Nephron (organoid): Measurements from ENCODE around the gene HORMAD2.

Experiments
- H3K27ac Mint-ChIP-seq, 3 experiments: 2 replicates each; pipeline ENCODE4 v1.8.0; 2020; ENCODE audit warnings: mixed read lengths in 3 of 3, mild to moderate bottlenecking in 2 of 3, moderate library complexity in 1 of 3
- H3K27me3 Mint-ChIP-seq: 2 replicates; pipeline ENCODE4 v1.8.0; 2021; ENCODE audit warnings: low read depth, mild to moderate bottlenecking, moderate library complexity, mixed read lengths
- H3K36me3 Mint-ChIP-seq: 2 replicates; pipeline ENCODE4 v1.8.0; 2020; ENCODE audit warnings: low read depth, mixed read lengths
- H3K4me1 Mint-ChIP-seq: 2 replicates; pipeline ENCODE4 v1.8.0; 2020; ENCODE audit warnings: mixed read lengths
- H3K4me3 Mint-ChIP-seq, 3 experiments: 2 replicates each; pipeline ENCODE4 v1.8.0; 2020; ENCODE audit warnings: mild to moderate bottlenecking in 3 of 3, mixed read lengths in 3 of 3, moderate library complexity in 2 of 3
- H3K9me3 Mint-ChIP-seq: 2 replicates; pipeline ENCODE4 v1.8.0; 2020; ENCODE audit warnings: mixed read lengths
- TF ChIP-seq, protein P1 (sequence below), 3 experiments: fragments of 200-600 bp; sonication (generic); IDR thresholded peaks; one replicate each; pipeline ENCODE4 v1.5.0; 2021; ENCODE audit warnings: antibody characterized with exemption in 3 of 3; ENCODE audit not compliant: unreplicated experiment in 3 of 3

HORMAD2 gene

DNA sequence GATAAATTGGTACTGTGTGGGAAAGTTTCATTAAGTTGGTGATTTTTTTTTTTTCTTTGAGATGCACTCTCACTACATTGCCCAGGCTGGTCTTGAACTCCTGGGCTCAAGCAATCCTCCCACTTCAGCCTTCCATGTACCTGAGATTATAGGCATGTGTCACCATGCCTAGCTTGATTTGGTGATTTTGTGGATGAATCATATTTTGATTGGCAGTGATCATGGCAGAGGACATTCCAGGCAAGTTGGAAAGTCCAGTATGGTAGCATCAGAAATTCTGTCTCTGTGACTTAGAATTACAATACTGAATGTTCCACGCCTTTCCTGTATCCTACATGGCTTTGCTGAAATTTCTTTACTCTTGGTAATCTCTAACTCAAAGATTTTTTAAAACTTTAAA, 49.4 kb downstream of the HORMAD2 start:
- H3K9me3 Mint-ChIP-seq, result no peaks in the 10 kb centered on the region

DNA sequence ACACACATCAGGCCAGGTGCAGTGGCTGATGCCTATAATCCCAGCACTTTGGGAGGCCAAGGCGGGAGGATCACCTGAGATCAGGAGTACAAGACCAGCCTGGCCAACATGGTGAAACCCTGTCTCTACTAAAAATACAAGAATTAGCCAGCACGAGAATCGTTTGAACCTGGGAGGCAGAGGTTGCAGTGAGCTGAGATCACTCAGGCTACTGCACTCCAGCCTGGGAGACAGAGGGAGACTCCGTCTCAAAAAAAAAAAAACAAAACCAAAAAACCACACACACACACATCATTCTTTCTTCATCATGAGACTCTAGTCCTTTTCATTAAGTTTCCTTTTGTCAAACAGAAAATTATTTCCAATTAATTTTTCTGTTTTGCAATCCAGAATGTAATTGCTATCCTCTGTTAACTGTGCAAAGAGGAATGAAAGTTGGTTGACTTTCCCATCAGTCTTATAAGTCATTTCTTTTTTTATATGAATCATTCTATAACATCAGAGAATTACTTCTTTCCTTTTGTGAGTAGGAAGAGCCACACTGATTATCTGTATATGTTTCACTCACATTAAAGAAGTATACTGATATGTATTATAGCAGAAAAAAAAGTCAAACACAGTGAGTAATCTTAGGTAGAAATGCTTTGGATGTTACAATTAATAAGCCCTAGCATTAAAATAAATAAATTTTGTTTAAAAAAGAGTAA, 52.2 kb downstream of the HORMAD2 start:
- TF ChIP-seq, protein P1, sequence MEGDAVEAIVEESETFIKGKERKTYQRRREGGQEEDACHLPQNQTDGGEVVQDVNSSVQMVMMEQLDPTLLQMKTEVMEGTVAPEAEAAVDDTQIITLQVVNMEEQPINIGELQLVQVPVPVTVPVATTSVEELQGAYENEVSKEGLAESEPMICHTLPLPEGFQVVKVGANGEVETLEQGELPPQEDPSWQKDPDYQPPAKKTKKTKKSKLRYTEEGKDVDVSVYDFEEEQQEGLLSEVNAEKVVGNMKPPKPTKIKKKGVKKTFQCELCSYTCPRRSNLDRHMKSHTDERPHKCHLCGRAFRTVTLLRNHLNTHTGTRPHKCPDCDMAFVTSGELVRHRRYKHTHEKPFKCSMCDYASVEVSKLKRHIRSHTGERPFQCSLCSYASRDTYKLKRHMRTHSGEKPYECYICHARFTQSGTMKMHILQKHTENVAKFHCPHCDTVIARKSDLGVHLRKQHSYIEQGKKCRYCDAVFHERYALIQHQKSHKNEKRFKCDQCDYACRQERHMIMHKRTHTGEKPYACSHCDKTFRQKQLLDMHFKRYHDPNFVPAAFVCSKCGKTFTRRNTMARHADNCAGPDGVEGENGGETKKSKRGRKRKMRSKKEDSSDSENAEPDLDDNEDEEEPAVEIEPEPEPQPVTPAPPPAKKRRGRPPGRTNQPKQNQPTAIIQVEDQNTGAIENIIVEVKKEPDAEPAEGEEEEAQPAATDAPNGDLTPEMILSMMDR (IDR thresholded peaks at IDR 0.05; ENCODE audit: unreplicated experiment in 3 of 3), result no peak
- H3K4me1 Mint-ChIP-seq, result no peaks in the 10 kb centered on the region
- H3K27me3 Mint-ChIP-seq, result no peaks in the 10 kb centered on the region
- H3K9me3 Mint-ChIP-seq, result no peaks in the 10 kb centered on the region
- H3K36me3 Mint-ChIP-seq, result no peaks in the 10 kb centered on the region
- no peak overlapping the region for H3K4me3 Mint-ChIP-seq
- no peak overlapping the region for H3K27ac Mint-ChIP-seq

More for the DNA sequence above, 49.4 kb downstream of the HORMAD2 start:
- no peak overlapping the region for H3K27ac Mint-ChIP-seq
- no peak overlapping the region for H3K4me3 Mint-ChIP-seq
- H3K36me3 Mint-ChIP-seq, result no peaks in the 10 kb centered on the region
- TF ChIP-seq, protein P1 (IDR thresholded peaks at IDR 0.05; ENCODE audit: unreplicated experiment in 3 of 3), result no peak
- H3K27me3 Mint-ChIP-seq, result no peaks in the 10 kb centered on the region
- H3K4me1 Mint-ChIP-seq, result no peaks in the 10 kb centered on the region

DNA sequence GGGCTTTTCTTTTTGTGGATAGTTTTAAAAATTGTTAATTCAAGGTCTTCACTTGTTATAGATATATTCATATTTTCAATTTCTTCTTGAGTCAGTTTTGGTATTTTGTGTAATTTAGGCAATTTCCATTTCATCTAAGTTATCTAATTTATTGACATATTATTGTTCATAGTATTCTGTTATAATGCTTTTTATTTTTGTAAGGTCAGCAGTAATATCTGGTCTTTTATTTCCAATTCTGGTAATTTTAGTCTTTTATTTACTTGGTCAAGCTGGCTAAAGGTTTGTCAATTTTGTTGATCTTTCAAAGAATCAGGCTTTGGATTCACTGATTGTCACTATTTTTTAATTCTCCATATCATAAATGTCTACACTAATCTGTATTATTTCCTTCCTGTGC, 60.1 kb downstream of the HORMAD2 start:
- no peaks in the 10 kb centered on the region for H3K36me3 Mint-ChIP-seq
- H3K9me3 Mint-ChIP-seq, result peaks cover 24% of the 10 kb centered on the region
- no peak overlapping the region for H3K4me3 Mint-ChIP-seq
- TF ChIP-seq, protein P1 (IDR thresholded peaks at IDR 0.05; ENCODE audit: unreplicated experiment in 3 of 3), result no peak
- H3K27ac Mint-ChIP-seq, result no peak overlapping the region
- no peaks in the 10 kb centered on the region for H3K4me1 Mint-ChIP-seq
- H3K27me3 Mint-ChIP-seq, result no peaks in the 10 kb centered on the region

DNA sequence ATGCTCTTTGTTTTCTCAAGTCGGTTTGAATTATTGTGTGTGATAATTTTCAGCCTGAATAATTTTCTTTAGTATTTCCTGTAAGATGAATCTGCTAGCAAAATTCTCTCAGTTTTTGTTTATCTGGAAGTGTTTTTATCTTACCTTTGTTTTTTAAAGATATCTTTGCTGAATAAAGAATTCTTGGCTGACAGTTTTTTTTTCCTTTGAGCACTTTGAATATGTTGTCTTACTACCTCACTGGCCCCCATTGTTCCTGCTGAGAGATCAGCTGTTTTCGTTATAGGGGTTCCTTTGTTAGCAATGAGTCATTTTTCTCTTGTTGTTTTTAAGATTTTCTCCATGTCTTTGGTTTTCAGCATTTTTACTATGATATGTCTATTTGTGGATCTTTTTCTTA, 63.0 kb downstream of the HORMAD2 start:
- TF ChIP-seq, protein P1 (IDR thresholded peaks at IDR 0.05; ENCODE audit: unreplicated experiment in 3 of 3), result no peak
- H3K9me3 Mint-ChIP-seq, result peaks cover 29% of the 10 kb centered on the region
- no peaks in the 10 kb centered on the region for H3K4me1 Mint-ChIP-seq
- H3K27ac Mint-ChIP-seq, result no peak overlapping the region
- no peaks in the 10 kb centered on the region for H3K27me3 Mint-ChIP-seq
- no peak overlapping the region for H3K4me3 Mint-ChIP-seq
- no peaks in the 10 kb centered on the region for H3K36me3 Mint-ChIP-seq

DNA sequence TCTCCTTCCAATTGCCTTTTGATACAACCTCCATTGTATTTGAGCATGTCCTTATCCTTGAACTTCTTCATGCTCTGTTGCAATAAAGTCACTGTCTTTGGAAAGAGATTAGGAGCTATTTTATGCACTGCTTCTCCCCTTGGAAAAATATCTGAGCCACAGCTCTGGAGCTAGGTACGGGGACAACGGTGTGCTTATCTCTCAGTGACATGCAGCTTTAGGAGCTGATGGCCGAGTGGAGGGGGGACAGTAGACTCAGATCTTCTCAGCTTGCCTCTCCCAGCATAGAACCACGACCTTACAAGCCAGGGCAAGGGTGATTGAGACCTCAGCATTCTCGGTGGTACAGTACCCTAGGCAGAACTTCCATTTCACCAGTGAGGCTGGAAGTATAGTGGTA, 64.1 kb downstream of the HORMAD2 start:
- H3K27me3 Mint-ChIP-seq, result no peaks in the 10 kb centered on the region
- H3K9me3 Mint-ChIP-seq, result peaks cover 30% of the 10 kb centered on the region
- no peaks in the 10 kb centered on the region for H3K4me1 Mint-ChIP-seq
- H3K27ac Mint-ChIP-seq, result no peak overlapping the region
- no peak overlapping the region for H3K4me3 Mint-ChIP-seq
- no peaks in the 10 kb centered on the region for H3K36me3 Mint-ChIP-seq
- TF ChIP-seq, protein P1 (IDR thresholded peaks at IDR 0.05; ENCODE audit: unreplicated experiment in 3 of 3), result no peak

DNA sequence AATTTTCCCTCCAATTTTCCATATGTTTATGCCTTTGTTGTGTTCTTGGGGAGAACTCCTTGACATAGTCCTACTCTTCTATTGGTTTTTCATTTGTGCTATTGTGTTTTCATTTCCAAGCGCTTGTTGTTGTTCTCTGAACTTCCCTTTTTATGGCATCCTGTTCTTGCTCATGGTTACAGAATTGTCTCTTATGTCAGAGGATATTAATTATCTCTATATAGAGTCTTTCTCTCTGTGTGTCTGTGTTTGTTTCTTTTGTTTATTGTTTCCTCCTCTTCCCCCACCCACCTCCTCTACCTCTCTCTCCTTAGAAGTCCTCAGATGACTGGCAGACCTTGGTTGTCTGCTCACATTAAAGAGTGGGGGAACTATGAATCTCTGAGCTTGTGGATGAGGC, 69.9 kb downstream of the HORMAD2 start:
- Mint-ChIP-seq H3K4me1 (no peaks in the 10 kb centered on the region), H3K27me3 (no peaks in the 10 kb centered on the region), H3K36me3 (no peaks in the 10 kb centered on the region), H3K4me3 (no peak overlapping the region), H3K9me3 (peaks cover 15% of the 10 kb centered on the region), H3K27ac (no peak overlapping the region)
- TF ChIP-seq, protein P1 (IDR thresholded peaks at IDR 0.05; ENCODE audit: unreplicated experiment in 3 of 3), result no peak
